Glomerular visceral epithelial cell (primary cell): ENCODE data around the gene PAPSS2.

Source experiments
- DNase-seq: peaks from one replicate; pipeline ENCODE4 v3.0.0-alpha.2; 2016; ENCODE audit errors: extremely low spot score

PAPSS2 gene

GRCh38 chr10:87642988-87643387 is 16.7 kb upstream of the PAPSS2 start:
- DNase-seq: no peak

GRCh38 chr10:87643920-87644319 is 15.8 kb upstream of the PAPSS2 start:
- no peak for DNase-seq

- peak; percentile 23 for DNase-seq
Measured at GRCh38 chr10:87644500-87644899, 15.2 kb upstream of the PAPSS2 start.

- no peak for DNase-seq
Measured at GRCh38 chr10:87646192-87646909, 13.3 kb upstream of the PAPSS2 start.

GRCh38 chr10:87646935-87647334 is 12.7 kb upstream of the PAPSS2 start:
- DNase-seq: no peak

GRCh38 chr10:87650838-87651589 is 8.7 kb upstream of the PAPSS2 start:
- DNase-seq: no peak

GRCh38 chr10:87651801-87652200 is 7.9 kb upstream of the PAPSS2 start:
- no peak for DNase-seq

GRCh38 chr10:87652261-87652660 is 7.4 kb upstream of the PAPSS2 start:
- no peak for DNase-seq

- no peak for DNase-seq
Measured at GRCh38 chr10:87654212-87654611, 5.5 kb upstream of the PAPSS2 start.

GRCh38 chr10:87656431-87657072 is 3.1 kb upstream of the PAPSS2 start:
- peak; percentile 49 for DNase-seq

- peak; percentile 42 for DNase-seq
Measured at GRCh38 chr10:87657371-87657770, 2.3 kb upstream of the PAPSS2 start.

- peak; percentile 60 for DNase-seq
Measured at GRCh38 chr10:87658321-87658795, 1.3 kb upstream of the PAPSS2 start.

GRCh38 chr10:87658858-87659555 is 671 bp upstream of the PAPSS2 start:
- peak; percentile 25 for DNase-seq

- DNase-seq: peak; percentile 67
Measured at GRCh38 chr10:87660484-87661133, 931 bp downstream of the PAPSS2 start.

- DNase-seq: peak; percentile 59
Measured at GRCh38 chr10:87661861-87662785, 2.4 kb downstream of the PAPSS2 start.

- DNase-seq: no peak
Measured at GRCh38 chr10:87664276-87664701, 4.6 kb downstream of the PAPSS2 start.

GRCh38 chr10:87667493-87667892 is 7.8 kb downstream of the PAPSS2 start:
- DNase-seq: no peak

GRCh38 chr10:87668324-87669074 is 8.8 kb downstream of the PAPSS2 start:
- DNase-seq: no peak

GRCh38 chr10:87669752-87670151 is 10.1 kb downstream of the PAPSS2 start:
- no peak for DNase-seq

- DNase-seq: no peak
Measured at GRCh38 chr10:87670586-87670985, 10.9 kb downstream of the PAPSS2 start.
